Left lung (tissue), 10 donors: ENCODE data around the gene CRABP1. TPM values are rescaled to one million over a fixed set of nuclear protein-coding genes. Genes with fewer than 3 reads are reported as not detected.

Source experiments
- ATAC-seq: fragments of 200-7000 bp; cut with Tn5 transposase; one replicate; pipeline ENCODE4 v1.9.1; 2020; ENCODE audit warnings: moderate library complexity
- DNase-seq, 4 donors: peaks; one replicate each; pipeline ENCODE4 v3.0.0-alpha.2; 2013 to 2020
- H3K27ac ChIP-seq, 2 donors: fragments of 200-600 bp; sonication (generic) in 1 of 2; one replicate each; pipeline versions ENCODE4 v1.5.0 to v1.8.0; 2020 to 2021
- H3K27me3 ChIP-seq, 2 donors: fragments of 200-600 bp; sonication (generic) in 1 of 2; one replicate each; pipeline versions ENCODE4 v1.5.0 to v1.8.0; 2020 to 2021
- H3K36me3 ChIP-seq, 2 donors: fragments of 200-600 bp; sonication (generic) in 1 of 2; one replicate each; pipeline versions ENCODE4 v1.5.0 to v1.8.0; 2020 to 2021
- H3K4me1 ChIP-seq, 2 donors: fragments of 200-600 bp; one replicate each; pipeline ENCODE4 v1.8.0; 2021
- H3K4me3 ChIP-seq, 2 donors: fragments of 200-600 bp; sonication (generic) in 1 of 2; one replicate each; pipeline versions ENCODE4 v1.5.0 to v1.8.0; 2020 to 2021; ENCODE audit warnings: mild to moderate bottlenecking in 1 of 2
- H3K9me3 ChIP-seq, 2 donors: fragments of 200-600 bp; sonication (generic) in 1 of 2; one replicate each; pipeline versions ENCODE4 v1.5.0 to v1.8.0; 2020 to 2021
- intact Hi-C, 2 donors: fragments of 100-400 bp; cut with DNase I; formaldehyde crosslinking; loops; one replicate each; pipeline versions ENCODE4 v1.11.2 to v1.14.2; 2022
- polyA plus RNA-seq, 6 donors: library from polyadenylated mRNA; unstranded; fragments of 120-200 nt; gene quantifications; one replicate each; pipeline ENCODE4 v1.2.1, GENCODE V29; 2013; ENCODE audit not compliant: insufficient read length in 6 of 6
- total RNA-seq, 2 donors: library from RNA; stranded (reverse); fragmentation: NEBNext Ultra II Directional; extraction: Animal tissue kit (Norgen Biotek cat#: 25700); gene quantifications; one replicate each; pipeline ENCODE4 v1.2.1, GENCODE V29; 2021
- TF ChIP-seq, protein P1 (sequence below), 2 donors: fragments of 200-600 bp; sonication (generic) in 1 of 2; IDR thresholded peaks; one replicate each; pipeline versions ENCODE4 v1.5.0 to v1.8.0; 2021; ENCODE audit warnings: antibody characterized with exemption in 2 of 2
- donor health status: DM: no; HTN: yes; CAD: no.
- donor health status: DM: no; HTN: no; CAD: no.

Gene CRABP1
- total and polyA plus RNA-seq, 8 donors, result 0.29 to 0.79 (median 0.40) TPM; not detected in 2

DNA sequence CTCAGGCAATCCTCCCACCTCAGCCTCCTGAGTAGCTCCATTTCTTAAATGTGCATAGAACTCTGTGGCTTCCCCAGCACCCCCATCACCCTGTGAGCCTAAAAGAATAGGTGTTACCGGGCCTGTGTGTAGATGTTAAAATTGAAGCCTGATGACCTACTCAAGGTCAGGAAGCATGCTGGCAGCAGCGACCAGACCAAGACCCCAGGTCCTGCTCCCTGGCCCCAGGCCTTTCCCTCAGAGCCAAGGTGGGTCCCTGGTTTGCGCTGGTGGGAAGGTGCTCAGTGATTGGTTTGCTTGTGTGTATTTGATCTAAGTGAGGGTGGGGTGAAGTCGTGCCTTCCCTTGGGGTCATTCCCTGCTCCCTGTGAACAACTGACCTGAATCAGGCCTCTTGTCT, 18.4 kb upstream of the CRABP1 start:
- H3K27me3 ChIP-seq, result no peaks in the 10 kb centered on the region
- no peak overlapping the region for H3K4me3 ChIP-seq
- no peaks in the 10 kb centered on the region for H3K9me3 ChIP-seq
- intact Hi-C loops, result no loop called here
- DNase-seq, result no peak
- H3K27ac ChIP-seq, result peak overlapping the region in 1 of 2 donors; percentile 29
- TF ChIP-seq, protein P1, sequence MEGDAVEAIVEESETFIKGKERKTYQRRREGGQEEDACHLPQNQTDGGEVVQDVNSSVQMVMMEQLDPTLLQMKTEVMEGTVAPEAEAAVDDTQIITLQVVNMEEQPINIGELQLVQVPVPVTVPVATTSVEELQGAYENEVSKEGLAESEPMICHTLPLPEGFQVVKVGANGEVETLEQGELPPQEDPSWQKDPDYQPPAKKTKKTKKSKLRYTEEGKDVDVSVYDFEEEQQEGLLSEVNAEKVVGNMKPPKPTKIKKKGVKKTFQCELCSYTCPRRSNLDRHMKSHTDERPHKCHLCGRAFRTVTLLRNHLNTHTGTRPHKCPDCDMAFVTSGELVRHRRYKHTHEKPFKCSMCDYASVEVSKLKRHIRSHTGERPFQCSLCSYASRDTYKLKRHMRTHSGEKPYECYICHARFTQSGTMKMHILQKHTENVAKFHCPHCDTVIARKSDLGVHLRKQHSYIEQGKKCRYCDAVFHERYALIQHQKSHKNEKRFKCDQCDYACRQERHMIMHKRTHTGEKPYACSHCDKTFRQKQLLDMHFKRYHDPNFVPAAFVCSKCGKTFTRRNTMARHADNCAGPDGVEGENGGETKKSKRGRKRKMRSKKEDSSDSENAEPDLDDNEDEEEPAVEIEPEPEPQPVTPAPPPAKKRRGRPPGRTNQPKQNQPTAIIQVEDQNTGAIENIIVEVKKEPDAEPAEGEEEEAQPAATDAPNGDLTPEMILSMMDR (IDR thresholded peaks at IDR 0.05), result no peak
- no peaks in the 10 kb centered on the region for H3K36me3 ChIP-seq
- no peak for ATAC-seq
- H3K4me1 ChIP-seq, result no peaks in the 10 kb centered on the region

DNA sequence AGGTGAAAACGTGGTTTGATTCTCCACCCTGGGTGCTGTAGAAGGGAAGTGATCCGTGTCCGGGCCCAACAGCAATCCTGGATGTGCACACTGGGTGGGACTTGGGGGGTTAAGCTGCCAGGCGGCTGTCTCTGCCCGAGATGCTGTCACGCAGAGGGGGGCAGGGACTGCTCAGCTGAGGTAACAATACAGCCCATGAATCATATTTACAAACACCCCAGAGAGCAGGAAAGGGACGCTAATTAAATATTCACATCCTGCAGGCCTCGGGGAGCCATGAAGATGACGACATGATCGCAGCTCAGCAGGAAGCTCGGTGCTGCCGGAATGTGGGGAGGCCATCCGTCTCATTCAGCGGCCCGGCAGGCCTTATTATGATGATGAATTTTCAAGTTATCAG, 17.9 kb upstream of the CRABP1 start:
- DNase-seq, result peak in 1 of 4 donors; percentile 35
- ATAC-seq, result no peak
- H3K9me3 ChIP-seq, result no peaks in the 10 kb centered on the region
- intact Hi-C loops, result no loop called here
- H3K27me3 ChIP-seq, result no peaks in the 10 kb centered on the region
- no peaks in the 10 kb centered on the region for H3K4me1 ChIP-seq
- H3K27ac ChIP-seq, result peak overlapping the region in 1 of 2 donors; percentile 57
- TF ChIP-seq, protein P1 (IDR thresholded peaks at IDR 0.05), result no peak
- H3K4me3 ChIP-seq, result no peak overlapping the region
- H3K36me3 ChIP-seq, result no peaks in the 10 kb centered on the region

DNA sequence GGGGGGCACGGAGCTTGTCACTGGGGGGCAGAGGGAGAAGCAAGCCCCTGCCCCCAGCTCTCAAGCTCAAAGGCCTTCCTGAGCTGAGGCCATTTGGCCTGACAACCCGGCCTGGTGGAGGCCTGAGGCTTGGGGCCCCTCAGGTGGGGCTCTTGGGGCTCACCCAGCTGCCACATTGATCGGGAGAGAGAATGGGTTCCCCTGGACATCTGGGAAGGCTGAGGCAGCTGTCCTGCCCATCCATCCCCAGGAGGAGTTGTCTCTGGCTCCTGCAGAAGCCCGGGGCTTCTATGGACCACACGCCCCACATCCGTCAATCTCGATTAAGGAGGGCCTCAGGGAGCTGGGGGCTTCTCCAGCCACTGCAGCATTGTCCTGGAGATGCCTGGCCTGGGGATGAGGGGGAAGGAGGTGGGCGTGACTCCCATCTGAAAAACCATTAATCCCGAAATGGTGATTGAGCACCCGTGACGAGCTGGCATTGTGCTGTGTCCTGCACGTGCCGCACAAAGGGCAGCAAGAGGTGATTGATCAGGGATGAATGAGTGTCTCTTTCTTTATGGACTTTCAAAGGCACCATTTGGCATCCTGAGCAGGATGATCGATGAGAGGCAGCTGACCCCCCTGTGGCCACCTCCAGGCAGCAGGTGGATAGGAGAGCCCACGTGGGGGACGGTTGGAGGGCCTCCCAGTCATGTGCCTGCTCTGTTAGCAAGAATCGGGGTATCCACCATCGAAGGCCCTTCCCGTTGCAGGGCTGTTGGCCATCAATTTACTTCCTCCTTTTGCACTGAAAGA, 17.2 kb upstream of the CRABP1 start:
- TF ChIP-seq, protein P1 (IDR thresholded peaks at IDR 0.05), result no peak
- Histone ChIP-seq H3K27ac (peak overlapping the region in 1 of 2 donors; percentile 57), H3K36me3 (no peaks in the 10 kb centered on the region), H3K4me3 (no peak overlapping the region), H3K9me3 (no peaks in the 10 kb centered on the region), H3K4me1 (no peaks in the 10 kb centered on the region), H3K27me3 (no peaks in the 10 kb centered on the region)
- DNase-seq (no peak), ATAC-seq (no peak)
- intact Hi-C loops, result no loop called here

DNA sequence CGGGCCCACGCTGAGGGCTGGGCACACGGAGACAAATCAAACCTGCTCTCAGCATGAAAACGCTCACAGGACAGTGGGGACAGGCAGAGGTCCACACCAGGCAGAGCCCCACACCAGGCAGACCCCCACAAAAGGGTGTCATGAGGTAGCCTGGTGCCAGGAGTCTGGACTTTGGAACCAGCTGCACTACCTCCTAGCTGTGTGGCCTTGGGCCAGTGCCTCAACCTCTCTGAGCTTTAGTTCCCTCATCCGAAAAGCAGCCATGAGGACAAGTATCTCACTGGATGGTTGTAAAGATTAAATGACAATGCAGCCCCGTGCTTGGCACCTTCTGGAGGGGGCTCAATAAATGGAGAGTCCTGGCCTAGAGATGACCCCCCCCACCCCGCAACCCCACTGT, 16.5 kb upstream of the CRABP1 start:
- DNase-seq, result no peak
- H3K9me3 ChIP-seq, result no peaks in the 10 kb centered on the region
- no peak overlapping the region for H3K4me3 ChIP-seq
- ATAC-seq, result no peak
- no peaks in the 10 kb centered on the region for H3K27me3 ChIP-seq
- H3K4me1 ChIP-seq, result no peaks in the 10 kb centered on the region
- intact Hi-C loops, result no loop called here
- H3K36me3 ChIP-seq, result no peaks in the 10 kb centered on the region
- H3K27ac ChIP-seq, result no peak overlapping the region
- TF ChIP-seq, protein P1 (IDR thresholded peaks at IDR 0.05), result no peak

DNA sequence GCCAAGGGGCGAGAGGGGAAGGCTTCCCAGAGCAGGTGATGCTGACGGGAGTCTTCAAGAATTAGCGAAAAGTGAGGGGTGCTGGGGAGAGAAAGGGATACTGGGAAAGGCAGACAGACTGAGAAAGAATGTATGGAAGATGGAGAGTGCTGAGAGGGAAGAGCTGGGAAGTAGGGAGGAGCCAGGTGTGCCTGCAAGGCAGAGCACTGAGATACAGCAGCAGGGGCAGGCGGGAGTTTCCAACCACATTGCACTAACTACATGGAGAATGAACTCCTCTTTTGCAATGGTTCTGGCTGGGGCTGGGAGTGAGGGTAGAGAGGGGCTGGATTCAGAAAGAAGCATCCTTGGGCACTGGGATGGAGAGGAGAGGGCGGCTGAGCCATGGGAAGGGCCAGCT, 16.0 kb upstream of the CRABP1 start:
- H3K27me3 ChIP-seq, result no peaks in the 10 kb centered on the region
- ATAC-seq (no peak), DNase-seq (no peak)
- TF ChIP-seq, protein P1 (IDR thresholded peaks at IDR 0.05), result no peak
- no peaks in the 10 kb centered on the region for H3K9me3 ChIP-seq
- H3K4me1 ChIP-seq, result no peaks in the 10 kb centered on the region
- H3K27ac ChIP-seq, result no peak overlapping the region
- H3K4me3 ChIP-seq, result no peak overlapping the region
- intact Hi-C loops, result no loop called here
- no peaks in the 10 kb centered on the region for H3K36me3 ChIP-seq
